Activated CD4-positive, alpha-beta T cell treated with anti-CD3 and anti-CD28 coated beads, Interleukin-2, Interleukin-4, amounts not matched to agents 100 ng/mL and 50 ng/mL, durations not matched to agents 16 hours and 8 hours (primary cell): Measurements from ENCODE around the gene TEX264.

Experiments used
- DNase-seq: peaks from one replicate; pipeline ENCODE4 v3.0.0-alpha.2; 2020; ENCODE audit warnings: low spot score

Gene TEX264

DNA sequence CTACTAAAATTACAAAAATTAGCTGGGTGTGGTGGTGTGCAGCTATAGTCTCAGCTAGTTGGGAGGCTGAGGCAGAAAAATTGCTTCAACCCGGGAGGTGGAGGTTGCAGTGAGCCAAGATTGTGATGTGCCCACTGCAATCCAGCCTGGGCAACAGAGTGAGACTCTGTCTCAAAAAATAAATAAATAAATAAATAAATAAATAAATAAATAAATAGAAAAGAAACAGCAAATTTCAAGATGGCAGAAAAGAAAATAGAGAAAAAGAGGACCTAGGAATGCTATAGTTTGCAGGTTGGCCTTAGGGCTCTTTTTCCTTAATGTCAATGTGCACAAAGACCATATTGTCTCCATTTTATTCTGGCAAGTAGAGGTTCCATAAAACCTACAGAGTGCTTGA, 79.8 kb downstream of the TEX264 start:
- DNase-seq, result no peak

DNA sequence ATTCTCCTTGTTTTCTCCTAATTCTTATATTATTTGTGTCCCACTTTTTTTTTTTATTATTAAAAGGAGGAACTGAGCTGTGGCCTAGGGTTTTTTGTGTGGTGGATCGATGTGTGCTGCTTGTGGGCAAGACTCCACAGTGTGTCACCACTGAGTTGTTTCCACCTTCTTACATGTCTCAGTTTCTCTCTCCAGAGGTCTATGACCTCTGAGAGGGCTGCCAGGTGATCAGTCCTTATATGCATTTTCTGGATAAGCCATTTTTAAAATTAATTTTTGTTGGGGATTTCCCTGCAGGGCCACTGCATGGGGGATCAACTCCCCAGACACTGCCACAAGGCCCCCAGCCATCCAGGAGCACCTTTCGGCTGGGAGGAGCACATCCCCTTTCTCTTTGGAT, 80.2 kb downstream of the TEX264 start:
- DNase-seq, result no peak
